Skeletal muscle tissue (tissue), 4 donors: ENCODE results near the gene PEX14. TPM values are rescaled to one million over a fixed set of nuclear protein-coding genes. Genes with fewer than 3 reads are reported as not detected.

Source experiments
- H3K27ac ChIP-seq: one replicate; pipeline ENCODE4 v1.7.0; 2013; ENCODE audit warnings: mild to moderate bottlenecking, low read depth, low read length, inconsistent platforms
- H3K27me3 ChIP-seq, 3 donors: one replicate each; pipeline ENCODE4 v1.7.0; 2013; ENCODE audit warnings: low read length in 3 of 3; ENCODE audit not compliant: control insufficient read depth in 3 of 3, insufficient read depth in 3 of 3
- H3K36me3 ChIP-seq, 3 donors: one replicate each; pipeline ENCODE4 v1.7.0; 2013; ENCODE audit warnings: low read length in 3 of 3; ENCODE audit not compliant: control insufficient read depth in 3 of 3, insufficient read depth in 3 of 3
- H3K4me1 ChIP-seq, 3 donors: one replicate each; pipeline ENCODE4 v1.7.0; 2013; ENCODE audit warnings: low read length in 3 of 3, mild to moderate bottlenecking in 3 of 3; ENCODE audit not compliant: control insufficient read depth in 3 of 3, insufficient read depth in 3 of 3
- H3K4me3 ChIP-seq, 3 donors: one replicate each; pipeline ENCODE4 v1.7.0; 2013; ENCODE audit warnings: low read length in 3 of 3
- H3K9ac ChIP-seq, 3 donors: one replicate each; pipeline ENCODE4 v1.7.0; 2013; ENCODE audit warnings: low read length in 3 of 3, mild to moderate bottlenecking in 3 of 3, moderate library complexity in 2 of 3, low read depth in 1 of 3
- H3K9me3 ChIP-seq, 3 donors: one replicate each; pipeline ENCODE4 v1.7.0; 2013; ENCODE audit warnings: low read length in 3 of 3; ENCODE audit not compliant: control insufficient read depth in 3 of 3
- total RNA-seq: library from RNA; depleted of rRNA; stranded (reverse); fragments of >200 nt; gene quantifications from one replicate; pipeline ENCODE4 v1.2.3, GENCODE V29; 2014
- donor health status: Osteomylitis.

The PEX14 gene
- total RNA-seq, 1 donor from 2014 or later = 7.3 TPM

GRCh38 chr1:10620776-10621175 is 146.0 kb downstream of the PEX14 start:
- H3K9me3 ChIP-seq = no peaks in the 10 kb centered on the region

GRCh38 chr1:10621906-10622305 is 147.2 kb downstream of the PEX14 start:
- no peak overlapping the region for H3K27ac ChIP-seq
- no peak overlapping the region for H3K9ac ChIP-seq
- H3K36me3 ChIP-seq = peaks cover 14 to 23% (median 20%) of the 10 kb centered on the region in 3 donors
- no peak overlapping the region for H3K4me3 ChIP-seq
- peaks cover 0 to 2% (median 2%) of the 10 kb centered on the region in 3 donors for H3K4me1 ChIP-seq
- H3K9me3 ChIP-seq = no peaks in the 10 kb centered on the region
- H3K27me3 ChIP-seq = no peaks in the 10 kb centered on the region

More at GRCh38 chr1:10620776-10621175, 146.0 kb downstream of the PEX14 start:
- Histone ChIP-seq H3K27ac (no peak overlapping the region), H3K4me3 (no peak overlapping the region), H3K4me1 (no peaks in the 10 kb centered on the region), H3K36me3 (peaks cover 14 to 23% (median 20%) of the 10 kb centered on the region in 3 donors), H3K9ac (no peak overlapping the region), H3K27me3 (no peaks in the 10 kb centered on the region)

GRCh38 chr1:10622910-10623685 is 148.3 kb downstream of the PEX14 start:
- peaks cover 0 to 2% (median 2%) of the 10 kb centered on the region in 3 donors for H3K4me1 ChIP-seq

GRCh38 chr1:10623686-10624145 is 149.0 kb downstream of the PEX14 start:
- Histone ChIP-seq H3K9me3 (no peaks in the 10 kb centered on the region), H3K9ac (no peak overlapping the region), H3K4me3 (no peak overlapping the region), H3K27me3 (no peaks in the 10 kb centered on the region), H3K4me1 (peaks cover 0 to 7% (median 3%) of the 10 kb centered on the region in 3 donors), H3K27ac (no peak overlapping the region), H3K36me3 (peaks cover 13 to 20% (median 19%) of the 10 kb centered on the region in 3 donors)

More at GRCh38 chr1:10622910-10623685, 148.3 kb downstream of the PEX14 start:
- no peak overlapping the region for H3K27ac ChIP-seq
- no peak overlapping the region for H3K4me3 ChIP-seq
- no peaks in the 10 kb centered on the region for H3K9me3 ChIP-seq
- peaks cover 14 to 23% (median 20%) of the 10 kb centered on the region in 3 donors for H3K36me3 ChIP-seq
- no peak overlapping the region for H3K9ac ChIP-seq
- H3K27me3 ChIP-seq = no peaks in the 10 kb centered on the region

- Histone ChIP-seq H3K9ac (no peak overlapping the region), H3K4me3 (no peak overlapping the region), H3K36me3 (peaks cover 13 to 22% (median 16%) of the 10 kb centered on the region in 3 donors), H3K9me3 (no peaks in the 10 kb centered on the region), H3K4me1 (peaks cover 0 to 9% (median 5%) of the 10 kb centered on the region in 3 donors), H3K27ac (no peak overlapping the region), H3K27me3 (no peaks in the 10 kb centered on the region)
These were observed 149.7 kb downstream of the PEX14 start for GRCh38 chr1:10624256-10625050.

GRCh38 chr1:10625076-10625475 is 150.3 kb downstream of the PEX14 start:
- peaks cover 0 to 9% (median 5%) of the 10 kb centered on the region in 3 donors for H3K4me1 ChIP-seq
- H3K9ac ChIP-seq = no peak overlapping the region
- H3K4me3 ChIP-seq = no peak overlapping the region
- no peaks in the 10 kb centered on the region for H3K9me3 ChIP-seq
- H3K27ac ChIP-seq = no peak overlapping the region
- H3K27me3 ChIP-seq = no peaks in the 10 kb centered on the region
- H3K36me3 ChIP-seq = peaks cover 16 to 26% (median 16%) of the 10 kb centered on the region in 3 donors

GRCh38 chr1:10625554-10625953 is 150.8 kb downstream of the PEX14 start:
- Histone ChIP-seq H3K4me3 (no peak overlapping the region), H3K9me3 (no peaks in the 10 kb centered on the region), H3K36me3 (peaks cover 16 to 26% (median 16%) of the 10 kb centered on the region in 3 donors), H3K27ac (no peak overlapping the region), H3K27me3 (no peaks in the 10 kb centered on the region), H3K4me1 (peaks cover 0 to 9% (median 5%) of the 10 kb centered on the region in 3 donors), H3K9ac (no peak overlapping the region)

GRCh38 chr1:10626131-10626731 is 151.5 kb downstream of the PEX14 start:
- Histone ChIP-seq H3K36me3 (peaks cover 16 to 26% (median 16%) of the 10 kb centered on the region in 3 donors), H3K9me3 (no peaks in the 10 kb centered on the region), H3K4me1 (peaks cover 0 to 9% (median 5%) of the 10 kb centered on the region in 3 donors), H3K4me3 (no peak overlapping the region), H3K27ac (no peak overlapping the region), H3K9ac (peak overlapping the region in 1 of 3 donors; percentile 28), H3K27me3 (no peaks in the 10 kb centered on the region)

GRCh38 chr1:10626791-10627410 is 152.2 kb downstream of the PEX14 start:
- no peaks in the 10 kb centered on the region for H3K9me3 ChIP-seq
- no peaks in the 10 kb centered on the region for H3K27me3 ChIP-seq
- H3K4me1 ChIP-seq = peaks cover 0 to 9% (median 5%) of the 10 kb centered on the region in 3 donors
- no peak overlapping the region for H3K4me3 ChIP-seq
- no peak overlapping the region for H3K27ac ChIP-seq
- no peak overlapping the region for H3K9ac ChIP-seq
- H3K36me3 ChIP-seq = peaks cover 16 to 26% (median 16%) of the 10 kb centered on the region in 3 donors
